Adipose tissue (tissue), 3 donors: ENCODE results near the gene MEN1. TPM values are rescaled to one million over a fixed set of nuclear protein-coding genes. Genes with fewer than 3 reads are reported as not detected.
"Not testable (repeated sequence)": the region's sequence is repeated elsewhere in the genome, so short reads cannot be mapped to it uniquely, and the experiment has no call there.

ENCODE experiments used
- H3K27ac ChIP-seq: one replicate; pipeline ENCODE4 v1.5.1; 2013; ENCODE audit warnings: low read depth, low read length
- WGBS, 3 donors: extraction: QIAGEN DNeasy Blood & Tissue Kit; methylation state at CpG; one replicate each; pipeline ENCODE4 v1.1.7; 2013; 5-methylcytosine and 5-hydroxymethylcytosine counted together
- polyA plus RNA-seq, 3 donors: library from polyadenylated mRNA; stranded (reverse); fragments of 200-250 nt; gene quantifications; one replicate each; pipeline ENCODE4 v1.2.3, GENCODE V29; 2013
- donor health status: healthy with polysubstance abuse.
- donor health status: Bipolar disorder and iron deficiency.
- donor health status: healthy.

Gene MEN1
- polyA plus RNA-seq, 3 donors, result 13.9 to 15.7 (median 14.6) TPM

- 78 to 95% (median 87%) methylated on average over 12 to 17 of the region's 17 CpGs for WGBS, 3 donors
- H3K27ac ChIP-seq, result no peak overlapping the region
Observed at GRCh38 chr11:64835616-64836447, 25.5 kb upstream of the MEN1 start.

DNA sequence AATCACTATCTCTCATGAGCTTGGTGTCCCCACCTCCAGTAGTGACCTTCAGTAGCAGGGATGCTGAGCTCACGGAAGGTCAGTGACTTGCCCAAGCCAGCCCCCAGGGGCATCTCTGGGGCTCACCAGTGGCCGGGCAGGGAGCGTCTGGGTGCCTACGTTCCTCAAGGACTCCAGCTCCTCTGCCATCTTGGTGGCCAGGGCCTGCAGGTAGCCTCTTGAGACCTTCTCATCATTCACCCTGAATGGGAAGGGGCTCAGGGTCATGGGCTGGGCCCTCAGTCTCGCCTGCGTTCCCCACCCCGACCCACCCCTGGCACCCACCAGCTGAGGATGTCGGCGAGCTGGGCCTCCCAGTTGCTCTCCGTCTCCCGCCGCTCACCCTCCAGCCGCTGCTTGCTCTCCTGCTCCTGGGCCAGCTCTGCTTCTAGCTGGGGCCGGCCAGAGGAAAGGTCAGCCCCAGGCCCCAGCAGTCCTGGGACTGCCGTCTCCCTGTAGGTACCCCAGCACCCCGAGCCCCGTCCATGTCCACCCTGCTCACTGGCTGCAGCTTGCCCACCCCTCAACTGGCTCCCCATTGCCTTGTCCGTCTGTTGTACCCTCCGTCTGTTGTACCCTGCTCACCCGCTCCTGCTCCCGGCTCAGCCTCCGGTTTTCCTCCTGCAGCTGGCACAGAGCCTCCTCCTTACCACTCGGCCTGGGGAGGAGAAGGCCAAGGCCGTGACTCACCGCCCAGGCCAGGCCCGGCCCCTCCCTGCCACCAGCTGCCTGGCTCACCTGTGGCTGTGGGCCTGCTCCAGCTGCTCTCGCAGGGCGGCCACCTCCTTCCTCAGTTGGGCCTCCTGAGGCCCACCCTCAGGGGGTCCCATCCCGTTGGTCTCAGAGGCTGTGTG, 24.6 kb upstream of the MEN1 start:
- H3K27ac ChIP-seq, result no peak overlapping the region
- WGBS, 3 donors, result 75 to 85% (median 82%) methylated on average over 28 to 29 of the region's 29 CpGs

DNA sequence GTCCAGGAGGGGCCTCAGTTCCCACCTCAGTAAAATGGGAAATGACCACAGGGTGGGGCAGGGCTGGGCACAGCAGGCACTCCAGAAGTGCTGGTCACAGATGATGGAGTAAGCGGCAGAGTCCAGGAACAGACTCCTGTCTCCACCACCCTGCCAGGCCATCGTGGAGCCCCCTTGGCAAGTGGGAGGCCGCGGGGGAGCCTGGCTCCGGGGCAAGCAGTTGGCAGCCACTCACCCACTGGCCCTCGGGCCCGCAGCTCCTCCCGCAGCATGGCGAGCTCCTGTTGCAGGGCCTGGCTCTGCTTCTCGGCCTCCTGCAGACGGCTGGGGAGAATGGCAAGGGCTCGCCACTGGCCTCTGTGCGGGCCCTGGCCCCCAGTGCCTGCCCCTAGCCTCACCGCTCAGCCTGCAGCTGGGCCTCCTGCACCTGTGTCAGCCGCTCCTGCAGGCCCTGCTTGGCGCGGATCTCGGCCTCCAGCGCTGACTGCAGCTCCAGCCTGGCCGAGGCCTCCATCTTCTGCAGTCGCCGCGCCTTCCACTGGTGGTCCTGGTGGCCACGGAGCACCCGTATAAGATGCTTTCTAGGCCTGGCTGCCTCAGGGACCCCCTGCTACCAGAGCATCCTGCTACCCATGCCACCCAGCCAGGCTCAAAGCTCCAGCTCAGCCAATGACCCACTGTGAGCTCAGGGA, 23.8 kb upstream of the MEN1 start:
- WGBS, 3 donors, result 91 to 94% (median 93%) methylated on average over 23 to 25 of the region's 25 CpGs
- H3K27ac ChIP-seq, result no peak overlapping the region

DNA sequence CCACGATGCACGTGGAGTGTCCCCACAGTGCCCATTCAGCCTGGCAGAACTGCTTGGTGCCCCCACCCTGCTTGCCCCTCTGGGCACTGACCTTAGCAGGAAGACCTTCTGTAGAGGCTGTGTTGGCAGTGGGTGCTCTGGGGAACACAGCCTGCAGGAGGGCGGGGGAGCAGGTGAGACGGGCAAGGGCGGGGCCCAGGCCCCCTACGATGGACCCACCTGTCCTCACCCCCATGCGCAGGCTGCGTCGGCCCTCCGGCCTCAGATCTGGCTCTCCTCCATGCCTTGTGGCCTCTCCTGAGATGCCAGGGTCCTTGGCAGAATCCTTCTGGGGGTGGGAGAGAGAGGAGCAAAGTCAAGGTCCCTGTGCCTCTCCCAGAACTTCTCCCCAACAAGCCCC, 23.2 kb upstream of the MEN1 start:
- no peak overlapping the region for H3K27ac ChIP-seq
- 87 to 89% (median 89%) methylated on average over 9 to 10 of the region's 10 CpGs for WGBS, 3 donors

DNA sequence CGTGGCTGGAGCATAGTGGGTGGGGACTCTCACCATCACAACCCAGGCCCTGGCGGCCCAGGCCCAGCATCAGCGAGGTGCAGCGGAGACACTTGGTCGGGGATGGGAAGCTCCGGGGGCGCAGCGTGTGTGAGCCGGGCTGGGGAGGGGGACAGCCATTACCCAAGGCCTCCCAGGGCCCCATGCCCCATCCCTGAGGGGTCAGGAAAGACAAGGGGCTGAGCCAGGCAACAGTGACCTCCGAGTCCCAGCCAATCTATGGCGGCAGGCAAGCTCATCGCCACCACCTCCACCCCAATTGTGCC, 22.8 kb upstream of the MEN1 start:
- H3K27ac ChIP-seq, result no peak overlapping the region
- 87 to 95% (median 90%) methylated on average over 12 of the region's 12 CpGs for WGBS, 3 donors

GRCh38 chr11:64832467-64833197, 22.3 kb upstream of the MEN1 start:
- H3K27ac ChIP-seq, result no peak overlapping the region
- WGBS, 3 donors, result 92 to 96% (median 93%) methylated on average over 17 to 21 of the region's 21 CpGs

GRCh38 chr11:64831411-64831891, 21.1 kb upstream of the MEN1 start:
- WGBS, 3 donors, result 87 to 91% (median 89%) methylated on average over 24 of the region's 24 CpGs
- no peak overlapping the region for H3K27ac ChIP-seq

DNA sequence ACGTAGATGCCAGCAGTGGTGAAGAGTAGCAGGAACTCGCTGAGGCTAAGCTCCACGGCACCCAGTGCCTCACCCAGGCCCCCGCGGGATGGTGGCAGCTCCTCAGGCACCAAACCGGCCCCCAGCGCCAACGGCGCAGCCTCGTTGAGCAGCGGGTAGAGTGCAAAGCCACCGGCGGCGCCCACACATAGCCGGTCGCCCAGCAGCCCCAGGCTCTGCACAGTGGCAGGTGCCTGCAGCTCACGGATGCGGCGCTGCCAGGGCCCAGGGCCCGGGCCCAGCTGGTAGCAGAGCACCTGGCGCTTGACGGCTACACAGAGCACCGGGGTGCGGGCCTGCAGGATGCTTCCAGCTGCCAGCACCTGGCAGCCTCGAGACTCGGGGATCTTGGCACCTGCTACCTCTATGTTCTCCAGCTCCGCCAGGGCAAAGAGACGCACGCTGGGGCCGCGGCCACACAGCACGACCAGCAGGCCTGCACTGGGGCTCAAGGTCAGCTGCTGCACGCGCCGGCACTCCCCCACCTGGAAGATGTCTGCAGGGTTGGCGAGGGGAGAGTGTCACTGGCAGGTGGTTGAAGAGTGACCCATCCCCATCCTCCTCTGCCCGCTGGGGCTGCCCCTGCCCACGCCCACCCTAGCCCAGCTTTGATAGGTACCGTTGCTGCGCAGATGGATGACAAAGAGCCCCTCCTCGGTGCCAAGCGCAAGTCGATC, 19.3 kb upstream of the MEN1 start:
- H3K27ac ChIP-seq, result no peak overlapping the region
- WGBS, 3 donors, result 90 to 94% (median 93%) methylated on average over 43 of the region's 43 CpGs

DNA sequence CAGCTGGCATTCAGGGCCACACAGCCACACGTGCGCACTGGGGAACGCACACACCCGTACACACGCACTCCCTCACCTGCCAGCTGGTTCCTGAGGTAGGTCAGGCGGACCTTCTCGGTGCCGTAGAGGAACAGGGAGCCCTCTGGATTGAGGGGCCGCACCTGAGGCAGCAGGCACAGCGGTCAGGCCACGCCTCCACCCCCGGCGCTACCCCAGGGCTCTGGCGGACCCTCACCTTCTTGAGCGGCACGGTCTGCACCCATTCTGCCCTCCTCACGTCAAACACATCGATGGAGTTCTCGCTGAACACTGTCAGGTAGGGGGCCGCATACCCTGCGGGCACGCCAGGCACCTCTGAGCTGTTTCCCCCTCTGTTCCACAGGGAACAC, 17.1 kb upstream of the MEN1 start:
- H3K27ac ChIP-seq, result no peak overlapping the region
- WGBS, 3 donors, result 94 to 95% (median 95%) methylated on average over 22 of the region's 22 CpGs

- WGBS, 3 donors, result 88 to 93% (median 91%) methylated on average over 52 of the region's 52 CpGs
Observed at GRCh38 chr11:64826578-64827450, 16.5 kb upstream of the MEN1 start.

GRCh38 chr11:64826062-64826461, 15.7 kb upstream of the MEN1 start:
- WGBS, 3 donors, result 86 to 94% (median 89%) methylated on average over 7 of the region's 7 CpGs
- no peak overlapping the region for H3K27ac ChIP-seq

More at GRCh38 chr11:64826578-64827450, 16.5 kb upstream of the MEN1 start:
- H3K27ac ChIP-seq, result no peak overlapping the region

- 61 to 83% (median 66%) methylated on average over 11 of the region's 11 CpGs for WGBS, 3 donors
- H3K27ac ChIP-seq, result no peak overlapping the region
Observed at GRCh38 chr11:64823568-64824119, 13.3 kb upstream of the MEN1 start.

- H3K27ac ChIP-seq, result no peak overlapping the region
- WGBS, 3 donors, result 81 to 88% (median 85%) methylated on average over 3 of the region's 3 CpGs
Observed at GRCh38 chr11:64817476-64817875, 7.1 kb upstream of the MEN1 start.

DNA sequence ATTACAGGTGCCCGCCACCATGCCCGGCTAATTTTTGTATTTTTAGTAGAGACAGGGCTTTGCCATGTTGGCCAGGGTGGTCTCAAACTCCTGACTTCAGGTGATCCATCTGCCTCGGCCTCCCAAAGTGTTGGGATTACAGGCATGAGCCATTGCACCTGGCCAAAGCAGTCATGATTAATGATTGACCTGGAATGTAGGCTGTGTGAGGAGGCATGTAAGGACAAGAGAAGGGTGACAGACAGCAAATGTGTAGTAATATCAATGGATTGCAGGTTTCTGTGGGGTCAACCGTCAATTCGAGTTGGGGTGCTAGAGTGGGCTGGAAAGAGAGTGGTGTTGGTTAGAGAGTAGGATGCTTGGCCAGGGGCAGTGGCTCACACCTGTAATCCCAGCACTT, 5.1 kb upstream of the MEN1 start:
- H3K27ac ChIP-seq, result not testable (repeated sequence)
- WGBS, 3 donors, result 54 to 94% (median 91%) methylated on average over 5 of the region's 5 CpGs

GRCh38 chr11:64814712-64815187, 4.4 kb upstream of the MEN1 start:
- H3K27ac ChIP-seq, result no peak overlapping the region
- 64 to 76% (median 65%) methylated on average over 7 of the region's 7 CpGs for WGBS, 3 donors

DNA sequence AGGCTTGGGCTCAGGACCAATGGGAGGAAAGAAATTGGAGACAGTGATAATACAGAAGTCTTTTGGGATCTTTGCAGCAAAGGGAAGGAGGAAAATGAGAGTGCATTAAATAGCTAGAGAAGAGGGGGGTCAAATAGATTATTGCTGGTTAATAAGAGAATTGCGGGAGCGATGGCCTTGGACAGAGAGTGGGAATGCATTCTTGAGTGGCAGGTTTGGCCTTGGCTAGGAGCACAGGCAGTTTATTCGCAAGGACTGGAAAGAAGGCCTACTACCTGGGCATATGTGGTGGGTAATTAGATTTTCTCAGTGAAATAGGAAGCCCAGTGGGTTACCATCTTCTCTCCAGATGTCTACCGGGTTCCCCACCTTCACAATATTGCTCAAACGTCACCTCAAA, 3.5 kb upstream of the MEN1 start:
- H3K27ac ChIP-seq, result no peak overlapping the region
- WGBS, 3 donors, result 30 to 86% (median 83%) methylated on average over 5 of the region's 5 CpGs
